Measurements from ENCODE around the gene FCGR1A.
"Not testable (repeated sequence)": the region's sequence is repeated elsewhere in the genome, so short reads cannot be mapped to it uniquely, and the experiment has no call there.

DNA sequence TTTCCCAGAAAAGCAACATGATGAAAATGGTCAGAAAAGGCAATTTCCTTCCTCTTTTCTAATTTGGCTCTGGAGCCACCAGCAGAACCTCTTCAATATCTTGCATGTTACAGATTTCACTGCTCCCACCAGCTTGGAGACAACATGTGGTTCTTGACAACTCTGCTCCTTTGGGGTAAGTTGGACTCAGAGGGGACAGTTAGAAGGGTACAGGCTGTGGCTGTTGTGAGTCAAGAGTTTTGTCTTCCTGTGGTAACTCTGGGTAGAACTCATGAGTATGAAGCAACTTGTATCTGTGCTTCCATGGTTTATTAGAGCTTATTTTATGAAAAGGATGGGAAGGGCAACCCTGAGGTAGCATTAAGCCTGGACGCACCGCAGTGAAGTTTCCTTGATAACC is at the start of gene FCGR1A:
- TF ChIP-seq, protein P1, sequence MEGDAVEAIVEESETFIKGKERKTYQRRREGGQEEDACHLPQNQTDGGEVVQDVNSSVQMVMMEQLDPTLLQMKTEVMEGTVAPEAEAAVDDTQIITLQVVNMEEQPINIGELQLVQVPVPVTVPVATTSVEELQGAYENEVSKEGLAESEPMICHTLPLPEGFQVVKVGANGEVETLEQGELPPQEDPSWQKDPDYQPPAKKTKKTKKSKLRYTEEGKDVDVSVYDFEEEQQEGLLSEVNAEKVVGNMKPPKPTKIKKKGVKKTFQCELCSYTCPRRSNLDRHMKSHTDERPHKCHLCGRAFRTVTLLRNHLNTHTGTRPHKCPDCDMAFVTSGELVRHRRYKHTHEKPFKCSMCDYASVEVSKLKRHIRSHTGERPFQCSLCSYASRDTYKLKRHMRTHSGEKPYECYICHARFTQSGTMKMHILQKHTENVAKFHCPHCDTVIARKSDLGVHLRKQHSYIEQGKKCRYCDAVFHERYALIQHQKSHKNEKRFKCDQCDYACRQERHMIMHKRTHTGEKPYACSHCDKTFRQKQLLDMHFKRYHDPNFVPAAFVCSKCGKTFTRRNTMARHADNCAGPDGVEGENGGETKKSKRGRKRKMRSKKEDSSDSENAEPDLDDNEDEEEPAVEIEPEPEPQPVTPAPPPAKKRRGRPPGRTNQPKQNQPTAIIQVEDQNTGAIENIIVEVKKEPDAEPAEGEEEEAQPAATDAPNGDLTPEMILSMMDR (IDR thresholded peaks at IDR 0.05), result not testable (repeated sequence)
- TF ChIP-seq EZH2 (IDR thresholded peaks at IDR 0.05), result not testable (repeated sequence)
